ENCODE measurements around the gene IDH1. TPM values are rescaled to one million over a fixed set of nuclear protein-coding genes. Genes with fewer than 3 reads are reported as not detected.

IDH1 gene
- total and polyA plus RNA-seq, 4 donors: 63.7 to 160 (median 85.2) TPM

DNA sequence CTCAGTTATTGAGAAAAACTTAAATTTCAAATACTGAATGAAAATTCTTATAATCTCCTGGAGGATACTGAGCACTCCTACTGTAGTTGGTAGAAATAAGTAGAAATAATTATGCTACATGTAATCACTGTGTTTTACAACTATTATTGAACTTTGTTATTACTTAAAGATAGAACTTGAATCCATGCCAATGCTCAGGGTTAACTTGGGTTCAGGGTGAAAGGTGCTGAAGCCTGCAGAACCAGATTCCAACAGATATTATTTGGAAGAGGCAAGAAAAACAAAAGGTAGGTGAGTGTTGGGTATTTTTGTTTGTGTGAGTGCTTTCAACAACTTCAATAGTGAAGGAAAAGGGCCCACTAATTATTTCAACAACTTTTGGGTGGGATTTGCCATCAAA lies 10.4 kb downstream of the IDH1 start:
- no peak overlapping the region for H3K4me3 ChIP-seq

DNA sequence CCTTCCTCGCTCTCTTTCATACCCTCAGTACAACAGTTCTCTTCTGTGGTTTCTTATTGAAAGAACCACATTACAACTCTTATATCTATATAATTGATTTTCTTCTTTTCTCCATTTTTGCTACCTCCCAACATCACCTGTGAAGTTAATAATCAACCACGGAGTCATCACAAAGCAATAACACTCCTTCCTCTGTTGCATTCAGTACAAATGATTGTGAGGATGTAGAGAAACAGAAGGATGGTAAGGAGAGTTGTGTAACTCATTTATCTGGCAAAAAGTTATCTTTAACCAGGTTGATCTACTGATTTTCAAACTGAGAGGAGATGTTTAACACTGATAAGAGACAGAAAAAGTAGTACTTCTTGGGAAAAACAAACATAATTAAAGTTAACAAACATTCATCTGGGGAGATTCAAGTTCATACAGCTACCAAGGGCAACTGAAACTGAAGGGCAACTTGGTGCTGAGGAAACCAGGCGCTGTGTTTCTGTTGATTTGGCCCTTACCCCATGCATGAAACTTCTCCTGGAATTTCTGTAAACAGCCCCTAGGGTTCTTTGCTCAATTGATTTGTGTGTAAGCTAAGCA lies 14.2 kb downstream of the IDH1 start:
- 92 to 97% methylated on average over 3 of the region's 3 CpGs for WGBS, 2 donors
- Histone ChIP-seq H3K36me3 (ENCODE audit: control insufficient read depth in 4 of 4, insufficient read depth in 4 of 4, low read length in 4 of 4) (peaks cover 19 to 45% (median 33%) of the 10 kb centered on the region in 4 donors), H3K27me3 (ENCODE audit: control insufficient read depth in 3 of 3, insufficient read depth in 3 of 3, low read length in 2 of 3) (no peaks in the 10 kb centered on the region), H3K4me1 (ENCODE audit: control insufficient read depth in 5 of 5, insufficient read depth in 5 of 5, low read length in 5 of 5) (no peaks in the 10 kb centered on the region), H3K9ac (ENCODE audit: insufficient read depth in 1 of 2, low read length in 2 of 2) (no peak overlapping the region), H3K27ac (ENCODE audit: low read depth in 1 of 2, low read length in 1 of 2) (no peak overlapping the region), H3K9me3 (ENCODE audit: control insufficient read depth in 4 of 4, insufficient read depth in 3 of 4, low read length in 3 of 4) (no peaks in the 10 kb centered on the region), H3K4me3 (no peak overlapping the region)
- DNase-seq: no peak
- no peak for ATAC-seq (ENCODE audit: insufficient read depth, low FRiP score)
- TF ChIP-seq, protein P1, sequence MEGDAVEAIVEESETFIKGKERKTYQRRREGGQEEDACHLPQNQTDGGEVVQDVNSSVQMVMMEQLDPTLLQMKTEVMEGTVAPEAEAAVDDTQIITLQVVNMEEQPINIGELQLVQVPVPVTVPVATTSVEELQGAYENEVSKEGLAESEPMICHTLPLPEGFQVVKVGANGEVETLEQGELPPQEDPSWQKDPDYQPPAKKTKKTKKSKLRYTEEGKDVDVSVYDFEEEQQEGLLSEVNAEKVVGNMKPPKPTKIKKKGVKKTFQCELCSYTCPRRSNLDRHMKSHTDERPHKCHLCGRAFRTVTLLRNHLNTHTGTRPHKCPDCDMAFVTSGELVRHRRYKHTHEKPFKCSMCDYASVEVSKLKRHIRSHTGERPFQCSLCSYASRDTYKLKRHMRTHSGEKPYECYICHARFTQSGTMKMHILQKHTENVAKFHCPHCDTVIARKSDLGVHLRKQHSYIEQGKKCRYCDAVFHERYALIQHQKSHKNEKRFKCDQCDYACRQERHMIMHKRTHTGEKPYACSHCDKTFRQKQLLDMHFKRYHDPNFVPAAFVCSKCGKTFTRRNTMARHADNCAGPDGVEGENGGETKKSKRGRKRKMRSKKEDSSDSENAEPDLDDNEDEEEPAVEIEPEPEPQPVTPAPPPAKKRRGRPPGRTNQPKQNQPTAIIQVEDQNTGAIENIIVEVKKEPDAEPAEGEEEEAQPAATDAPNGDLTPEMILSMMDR (IDR thresholded peaks at IDR 0.05; ENCODE audit: control extremely low read depth, extremely low read depth): no peak

More for the DNA sequence above, 10.4 kb downstream of the IDH1 start:
- H3K4me1 ChIP-seq (ENCODE audit: control insufficient read depth in 5 of 5, insufficient read depth in 5 of 5, low read length in 5 of 5): no peaks in the 10 kb centered on the region
- peaks cover 15 to 48% (median 32%) of the 10 kb centered on the region in 4 donors for H3K36me3 ChIP-seq (ENCODE audit: control insufficient read depth in 4 of 4, insufficient read depth in 4 of 4, low read length in 4 of 4)
- H3K27ac ChIP-seq (ENCODE audit: low read depth in 1 of 2, low read length in 1 of 2): no peak overlapping the region
- H3K9ac ChIP-seq (ENCODE audit: insufficient read depth in 1 of 2, low read length in 2 of 2): no peak overlapping the region
- ATAC-seq (ENCODE audit: insufficient read depth, low FRiP score) (no peak), DNase-seq (no peak)
- TF ChIP-seq, protein P1 (IDR thresholded peaks at IDR 0.05; ENCODE audit: control extremely low read depth, extremely low read depth): no peak
- H3K27me3 ChIP-seq (ENCODE audit: control insufficient read depth in 3 of 3, insufficient read depth in 3 of 3, low read length in 2 of 3): no peaks in the 10 kb centered on the region
- no peaks in the 10 kb centered on the region for H3K9me3 ChIP-seq (ENCODE audit: control insufficient read depth in 4 of 4, insufficient read depth in 3 of 4, low read length in 3 of 4)

DNA sequence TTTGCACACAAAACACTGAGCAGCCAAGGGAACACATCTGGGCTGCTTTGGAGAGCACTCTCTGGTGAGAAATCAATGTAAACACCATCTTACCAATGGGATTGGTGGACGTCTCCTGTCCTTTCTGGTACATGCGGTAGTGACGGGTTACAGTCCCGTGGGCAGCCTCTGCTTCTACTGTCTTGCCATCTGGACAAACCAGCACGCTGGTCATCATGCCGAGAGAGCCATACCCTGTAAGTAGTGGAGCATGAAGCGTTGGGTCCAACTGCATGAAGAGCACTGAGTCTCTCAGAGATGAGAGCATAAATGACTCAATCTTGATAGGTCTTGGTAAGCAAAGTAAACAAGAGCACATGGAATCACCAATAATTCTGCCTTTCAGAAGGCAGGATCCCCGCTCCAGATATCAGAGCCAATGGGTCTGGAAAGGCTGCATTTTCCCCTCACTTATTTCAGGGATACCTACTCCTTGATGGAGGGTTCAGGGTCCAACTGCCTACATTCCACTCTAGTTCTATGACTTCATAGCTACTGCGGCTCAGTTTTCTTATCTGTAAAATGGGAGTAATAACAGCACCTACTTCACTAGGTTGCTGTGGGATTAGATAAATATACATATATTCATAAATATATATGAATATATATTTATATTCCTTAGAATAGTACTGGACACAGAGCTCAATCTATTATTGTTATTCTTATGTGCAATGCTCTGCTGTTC lies 14.9 kb downstream of the IDH1 start:
- peaks cover 22 to 44% (median 33%) of the 10 kb centered on the region in 4 donors for H3K36me3 ChIP-seq (ENCODE audit: control insufficient read depth in 4 of 4, insufficient read depth in 4 of 4, low read length in 4 of 4)
- no peak for ATAC-seq (ENCODE audit: insufficient read depth, low FRiP score)

More for the DNA sequence above, 14.9 kb downstream of the IDH1 start:
- TF ChIP-seq, protein P1 (IDR thresholded peaks at IDR 0.05; ENCODE audit: control extremely low read depth, extremely low read depth): no peak
- H3K4me1 ChIP-seq (ENCODE audit: control insufficient read depth in 5 of 5, insufficient read depth in 5 of 5, low read length in 5 of 5): no peaks in the 10 kb centered on the region
- H3K4me3 ChIP-seq: no peak overlapping the region
- H3K27ac ChIP-seq (ENCODE audit: low read depth in 1 of 2, low read length in 1 of 2): no peak overlapping the region
- no peaks in the 10 kb centered on the region for H3K9me3 ChIP-seq (ENCODE audit: control insufficient read depth in 4 of 4, insufficient read depth in 3 of 4, low read length in 3 of 4)
- DNase-seq: no peak
- H3K9ac ChIP-seq (ENCODE audit: insufficient read depth in 1 of 2, low read length in 2 of 2): no peak overlapping the region
- H3K27me3 ChIP-seq (ENCODE audit: control insufficient read depth in 3 of 3, insufficient read depth in 3 of 3, low read length in 2 of 3): no peaks in the 10 kb centered on the region
- WGBS, 2 donors: 94 to 96% methylated on average over 9 of the region's 9 CpGs
